ENCODE results near the gene FHDC1. TPM values are rescaled to one million over a fixed set of nuclear protein-coding genes. Genes with fewer than 3 reads are reported as not detected.

Gene FHDC1
- polyA plus RNA-seq, 3 donors: 0.21 TPM; not detected in 2

DNA sequence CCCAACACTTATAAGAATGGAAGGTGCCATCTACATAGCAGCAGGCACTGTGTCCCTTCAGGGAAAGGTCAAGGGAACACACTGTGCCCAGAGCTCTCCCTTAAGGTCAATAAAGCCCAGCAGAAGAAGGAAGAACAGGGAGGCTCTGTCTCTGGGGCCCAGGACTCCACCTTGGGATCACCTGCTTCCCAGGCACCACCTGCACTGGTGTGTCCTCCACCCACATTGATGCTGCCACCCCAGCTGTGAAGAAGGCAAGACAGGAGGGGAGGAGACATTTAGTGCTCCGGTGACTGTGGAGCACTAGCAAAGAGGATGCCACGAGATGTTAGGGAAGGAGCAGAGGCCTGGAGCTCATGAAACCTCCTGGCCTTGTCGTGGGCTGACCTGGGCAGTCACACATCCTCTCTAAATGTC, 53.4 kb downstream of the FHDC1 start:
- Histone ChIP-seq H3K4me2 (replicated peaks; ENCODE audit: extremely low read depth, low read length, poor library complexity, severe bottlenecking) (no peak overlapping the region), H3K4me1 (ENCODE audit: control insufficient read depth in 1 of 2, insufficient read depth in 2 of 2, low read length in 2 of 2) (no peaks in the 10 kb centered on the region), H3K4me3 (replicated peaks in 1 of 3; ENCODE audit: low read depth in 2 of 3, low read length in 3 of 3) (no peak overlapping the region), H2AFZ (ENCODE audit: insufficient read depth, low read depth, low read length, poor library complexity, severe bottlenecking) (no peak overlapping the region), H3K27me3 (ENCODE audit: control insufficient read depth in 2 of 2, insufficient read depth in 2 of 2, low read length in 2 of 2) (no peaks in the 10 kb centered on the region), H3K9ac (ENCODE audit: insufficient read depth, low read length, poor library complexity, severe bottlenecking) (no peak overlapping the region), H3K79me2 (ENCODE audit: insufficient read depth, low read length) (no peaks in the 10 kb centered on the region), H3K27ac (ENCODE audit: low read depth in 1 of 2, low read length in 2 of 2) (no peak overlapping the region), H3K9me3 (replicated peaks in 1 of 2; ENCODE audit: control insufficient read depth in 1 of 2, insufficient read depth in 1 of 2, low read length in 2 of 2) (no peaks in the 10 kb centered on the region), H4K20me1 (ENCODE audit: insufficient read depth, low read length) (no peaks in the 10 kb centered on the region), H3K36me3 (replicated peaks in 1 of 2; ENCODE audit: control insufficient read depth in 1 of 2, insufficient read depth in 2 of 2, low read length in 2 of 2) (no peaks in the 10 kb centered on the region)
- H3K27ac Mint-ChIP-seq: no peak overlapping the region
- TF ChIP-seq CTCF (IDR thresholded peaks at IDR 0.05): no peak
- DNase-seq: no peak
- no CpG with 5 or more reads among the region's 3 CpGs for WGBS (ENCODE audit: insufficient coverage)
- no peaks in the 10 kb centered on the region for H3K4me1 Mint-ChIP-seq
- intact Hi-C loops (cut with micrococcal nuclease): no loop called here
- H3K9me3 Mint-ChIP-seq: peaks cover 0 to 2% (median 0%) of the 10 kb centered on the region in 7 donors
- no peak overlapping the region for H3K4me3 Mint-ChIP-seq
- H3K27me3 Mint-ChIP-seq (ENCODE audit: low read depth in 3 of 3): peaks cover 0 to 12% (median 3%) of the 10 kb centered on the region in 3 donors
- H3K36me3 Mint-ChIP-seq: no peaks in the 10 kb centered on the region

GRCh38 chr4:152990471-152991131, 54.5 kb downstream of the FHDC1 start:
- H3K4me3 Mint-ChIP-seq: no peak overlapping the region
- Histone ChIP-seq H3K36me3 (replicated peaks in 1 of 2; ENCODE audit: control insufficient read depth in 1 of 2, insufficient read depth in 2 of 2, low read length in 2 of 2) (no peaks in the 10 kb centered on the region), H3K27me3 (ENCODE audit: control insufficient read depth in 2 of 2, insufficient read depth in 2 of 2, low read length in 2 of 2) (no peaks in the 10 kb centered on the region), H3K9ac (ENCODE audit: insufficient read depth, low read length, poor library complexity, severe bottlenecking) (no peak overlapping the region), H3K4me1 (ENCODE audit: control insufficient read depth in 1 of 2, insufficient read depth in 2 of 2, low read length in 2 of 2) (no peaks in the 10 kb centered on the region), H4K20me1 (ENCODE audit: insufficient read depth, low read length) (no peaks in the 10 kb centered on the region), H3K79me2 (ENCODE audit: insufficient read depth, low read length) (no peaks in the 10 kb centered on the region), H3K27ac (ENCODE audit: low read depth in 1 of 2, low read length in 2 of 2) (no peak overlapping the region), H2AFZ (ENCODE audit: insufficient read depth, low read depth, low read length, poor library complexity, severe bottlenecking) (peak overlapping the region; percentile 37), H3K9me3 (replicated peaks in 1 of 2; ENCODE audit: control insufficient read depth in 1 of 2, insufficient read depth in 1 of 2, low read length in 2 of 2) (no peaks in the 10 kb centered on the region), H3K4me2 (replicated peaks; ENCODE audit: extremely low read depth, low read length, poor library complexity, severe bottlenecking) (no peak overlapping the region), H3K4me3 (replicated peaks in 1 of 3; ENCODE audit: low read depth in 2 of 3, low read length in 3 of 3) (no peak overlapping the region)
- 15% methylated on average over 5 of the region's 8 CpGs for WGBS (ENCODE audit: insufficient coverage)
- peaks cover 0 to 12% (median 3%) of the 10 kb centered on the region in 3 donors for H3K27me3 Mint-ChIP-seq (ENCODE audit: low read depth in 3 of 3)
- H3K4me1 Mint-ChIP-seq: no peaks in the 10 kb centered on the region
- H3K36me3 Mint-ChIP-seq: no peaks in the 10 kb centered on the region
- H3K27ac Mint-ChIP-seq: no peak overlapping the region
- no peak for TF ChIP-seq CTCF (IDR thresholded peaks at IDR 0.05)
- no peak for DNase-seq
- peaks cover 0 to 2% (median 0%) of the 10 kb centered on the region in 7 donors for H3K9me3 Mint-ChIP-seq
- intact Hi-C loops (cut with micrococcal nuclease): no loop called here
